T-helper 1 cell treated with Interleukin-12 subunit alpha and Interleukin-12 subunit beta and Interleukin-4 antibody, amounts not matched to agents 30 μg/mL and 1 μg/mL, for 36 hours (primary cell): ENCODE data around the gene CRHR1.
"Not testable (repeated sequence)": the region's sequence is repeated elsewhere in the genome, so short reads cannot be mapped to it uniquely, and the experiment has no call there.

ENCODE experiments used
- H3K27ac Mint-ChIP-seq: one replicate; pipeline ENCODE4 v1.8.0; 2021; ENCODE audit warnings: mild to moderate bottlenecking, mixed read lengths
- H3K27me3 Mint-ChIP-seq: one replicate; pipeline ENCODE4 v1.8.0; 2021; ENCODE audit warnings: low read depth, mixed read lengths
- H3K36me3 Mint-ChIP-seq: one replicate; pipeline ENCODE4 v1.8.0; 2021; ENCODE audit warnings: low read depth, mixed read lengths
- H3K4me1 Mint-ChIP-seq: one replicate; pipeline ENCODE4 v1.8.0; 2021; ENCODE audit warnings: low read depth, mixed read lengths
- H3K4me3 Mint-ChIP-seq: one replicate; pipeline ENCODE4 v1.8.0; 2021; ENCODE audit warnings: mild to moderate bottlenecking, moderate library complexity, mixed read lengths
- H3K9me3 Mint-ChIP-seq: one replicate; pipeline ENCODE4 v1.8.0; 2021; ENCODE audit warnings: mixed read lengths

CRHR1 gene

DNA sequence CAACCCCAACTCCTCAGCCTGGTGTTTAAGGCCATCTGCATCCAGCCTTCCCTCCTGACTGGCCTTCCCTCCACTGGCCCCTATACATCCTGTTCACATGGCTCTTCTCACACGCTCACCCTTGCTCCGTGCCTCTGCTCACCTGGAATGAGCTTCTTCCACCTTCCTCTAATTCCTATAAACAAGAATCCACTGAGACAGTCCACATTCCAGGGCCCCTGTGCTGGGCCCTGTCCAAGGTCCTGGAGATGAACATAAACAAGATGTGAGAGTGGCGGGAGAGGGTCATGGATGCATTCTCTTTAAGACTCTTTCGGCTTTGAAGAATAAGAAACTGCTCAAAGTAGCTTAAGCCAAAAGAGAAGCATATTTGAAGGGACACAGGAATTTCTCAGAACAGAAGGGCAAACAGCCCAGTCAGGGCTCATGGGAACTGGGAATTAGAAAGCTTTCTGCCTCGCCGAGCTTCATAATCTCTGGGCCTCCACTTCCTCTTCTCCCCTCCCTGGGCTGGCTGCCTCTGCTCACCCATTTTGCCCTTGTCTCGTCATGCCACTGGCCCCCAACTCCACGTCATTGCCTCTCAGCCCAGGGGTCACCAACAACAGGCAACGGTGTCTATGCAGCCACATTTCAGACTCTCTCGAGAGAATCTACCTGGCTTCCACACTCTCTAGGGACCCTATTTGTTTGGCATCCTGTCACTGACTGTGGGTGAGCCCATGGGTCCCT, 74.0 kb downstream of the CRHR1 start:
- Mint-ChIP-seq H3K4me3 (no peak overlapping the region), H3K27ac (no peak overlapping the region), H3K9me3 (no peaks in the 10 kb centered on the region), H3K4me1 (no peaks in the 10 kb centered on the region), H3K36me3 (no peaks in the 10 kb centered on the region), H3K27me3 (peaks cover 14% of the 10 kb centered on the region)

DNA sequence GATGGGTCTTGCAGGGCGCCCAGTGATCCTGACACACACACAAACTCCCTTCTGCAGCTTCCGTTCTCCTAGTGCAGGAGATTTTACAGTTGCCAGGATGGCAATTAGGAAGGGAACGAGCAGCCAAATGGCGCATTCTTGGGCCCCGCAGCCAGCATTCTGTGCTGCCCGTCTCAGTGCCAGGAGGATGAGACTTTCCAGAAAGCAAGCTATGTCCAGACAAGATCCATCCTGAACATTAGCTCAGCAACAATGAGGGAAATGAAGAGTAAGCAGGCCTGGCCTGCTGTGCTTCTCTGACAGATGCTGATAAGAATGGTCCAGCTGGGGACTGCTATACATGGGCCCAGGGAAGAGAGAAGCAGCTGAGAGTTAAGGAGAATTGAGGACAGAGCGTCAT, 77.0 kb downstream of the CRHR1 start:
- peaks cover 27% of the 10 kb centered on the region for H3K27me3 Mint-ChIP-seq

DNA sequence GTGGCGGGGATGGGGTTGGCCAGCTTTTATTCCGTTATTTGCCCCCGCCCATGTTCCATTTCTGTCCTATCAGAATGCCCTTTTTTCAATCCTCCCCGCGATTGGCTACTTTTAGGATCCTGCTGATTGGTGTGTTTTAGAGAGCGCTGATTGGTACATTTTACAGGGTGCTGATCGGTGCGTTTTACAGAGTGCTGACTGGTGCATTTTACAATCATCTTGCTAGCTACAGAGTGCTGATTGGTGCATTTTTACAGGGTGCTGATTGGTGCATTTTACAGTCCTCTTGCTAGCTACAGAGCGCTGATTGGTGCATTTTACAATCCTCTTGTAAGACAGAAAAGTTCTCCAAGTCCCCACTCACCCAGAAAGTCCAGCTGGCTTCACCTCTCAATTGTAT, 78.0 kb downstream of the CRHR1 start:
- not testable (repeated sequence) for H3K27ac Mint-ChIP-seq, H3K4me3 Mint-ChIP-seq, H3K36me3 Mint-ChIP-seq, H3K9me3 Mint-ChIP-seq
- Mint-ChIP-seq H3K4me1 (peaks cover 10% of the 10 kb centered on the region), H3K27me3 (peaks cover 27% of the 10 kb centered on the region)

More for the DNA sequence above, 77.0 kb downstream of the CRHR1 start:
- H3K27ac Mint-ChIP-seq = no peak overlapping the region
- no peak overlapping the region for H3K4me3 Mint-ChIP-seq
- H3K36me3 Mint-ChIP-seq = no peaks in the 10 kb centered on the region
- H3K4me1 Mint-ChIP-seq = peaks cover 10% of the 10 kb centered on the region
- no peaks in the 10 kb centered on the region for H3K9me3 Mint-ChIP-seq

DNA sequence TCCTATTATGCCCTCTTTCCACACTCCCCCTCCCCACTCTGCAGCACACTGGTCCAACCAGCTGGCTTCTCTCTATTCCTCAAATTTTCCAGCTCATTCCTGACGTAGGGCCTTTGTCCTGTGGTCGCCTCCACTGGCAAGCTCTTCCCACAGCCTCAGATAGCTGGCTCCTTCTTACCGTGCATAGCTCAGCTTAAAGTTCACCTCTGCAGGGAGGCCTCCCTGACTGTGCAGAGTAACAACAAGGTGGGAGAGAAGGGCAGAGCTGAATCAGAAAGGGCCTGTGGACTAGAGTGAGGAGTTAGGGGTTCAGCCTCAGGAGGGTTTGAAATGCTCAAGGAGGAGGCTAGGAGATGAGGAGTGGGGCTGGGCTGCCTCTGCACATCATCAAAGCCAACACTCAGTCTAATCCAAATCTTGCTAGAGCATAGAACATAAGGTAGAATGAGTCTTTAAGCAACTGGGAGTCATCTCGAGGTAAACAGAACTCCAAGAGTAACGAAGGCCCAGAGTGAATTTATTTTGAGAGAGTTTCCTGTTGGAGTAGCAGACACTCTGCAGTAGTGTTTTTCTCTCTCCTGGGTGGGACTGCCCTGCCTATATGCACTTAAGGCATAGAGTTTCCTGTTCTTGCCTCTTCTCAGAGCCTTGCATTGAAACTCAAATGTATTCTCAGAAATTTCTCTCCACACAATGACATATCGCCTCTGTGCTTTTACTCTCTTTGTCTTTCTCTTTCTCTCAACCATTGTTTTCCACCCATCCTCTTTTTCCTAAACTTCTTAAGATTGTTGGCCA, 79.9 kb downstream of the CRHR1 start:
- Mint-ChIP-seq H3K36me3 (no peaks in the 10 kb centered on the region), H3K4me1 (peaks cover 19% of the 10 kb centered on the region), H3K4me3 (peak overlapping the region; percentile 27), H3K27ac (peak overlapping the region; percentile 27), H3K9me3 (no peaks in the 10 kb centered on the region), H3K27me3 (peaks cover 20% of the 10 kb centered on the region)

DNA sequence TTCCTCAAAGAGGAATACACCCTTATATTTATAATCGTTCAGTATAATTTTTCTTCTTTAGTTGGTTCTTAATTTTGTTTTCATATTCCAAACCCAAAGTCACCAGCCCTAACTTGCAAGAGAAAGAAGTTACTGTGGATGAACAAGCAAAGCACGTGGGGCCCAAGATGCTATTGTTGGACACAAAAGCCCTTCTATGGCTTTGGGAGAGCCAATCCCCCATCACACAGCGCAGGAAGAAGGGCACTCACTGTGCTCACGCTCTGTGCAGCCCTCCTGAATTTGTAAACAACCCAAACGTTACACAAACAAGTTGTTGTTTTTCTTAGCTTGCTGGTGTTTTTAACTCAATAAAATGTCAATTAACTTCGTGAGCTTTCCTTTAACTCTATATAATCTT, 83.1 kb downstream of the CRHR1 start:
- Mint-ChIP-seq H3K36me3 (no peaks in the 10 kb centered on the region), H3K27me3 (peaks cover 17% of the 10 kb centered on the region)

DNA sequence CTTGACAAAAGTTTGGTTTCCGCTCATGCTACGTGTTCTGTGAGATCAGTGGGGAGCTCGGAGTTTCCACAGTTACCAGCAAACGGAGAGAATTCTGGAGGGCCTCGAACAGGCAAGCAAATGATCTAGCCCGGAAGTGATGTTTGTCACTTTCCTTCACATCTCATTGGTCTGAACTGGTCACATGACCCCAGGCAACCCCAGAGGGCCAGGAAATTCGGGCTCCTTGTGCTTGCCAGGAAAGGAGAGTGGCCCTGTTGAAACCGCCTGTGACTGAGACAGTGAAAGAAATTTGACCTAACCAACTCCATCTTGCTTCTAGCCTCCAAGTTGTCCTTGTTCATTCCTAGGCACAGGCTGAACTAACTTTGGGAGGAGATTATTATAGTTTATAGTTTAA, 83.6 kb downstream of the CRHR1 start:
- no peaks in the 10 kb centered on the region for H3K36me3 Mint-ChIP-seq
- H3K9me3 Mint-ChIP-seq = no peaks in the 10 kb centered on the region
- H3K4me3 Mint-ChIP-seq = no peak overlapping the region
- peaks cover 17% of the 10 kb centered on the region for H3K27me3 Mint-ChIP-seq
- peaks cover 19% of the 10 kb centered on the region for H3K4me1 Mint-ChIP-seq
- no peak overlapping the region for H3K27ac Mint-ChIP-seq

More for the DNA sequence above, 83.1 kb downstream of the CRHR1 start:
- Mint-ChIP-seq H3K9me3 (no peaks in the 10 kb centered on the region), H3K4me1 (peaks cover 19% of the 10 kb centered on the region), H3K27ac (no peak overlapping the region), H3K4me3 (no peak overlapping the region)

DNA sequence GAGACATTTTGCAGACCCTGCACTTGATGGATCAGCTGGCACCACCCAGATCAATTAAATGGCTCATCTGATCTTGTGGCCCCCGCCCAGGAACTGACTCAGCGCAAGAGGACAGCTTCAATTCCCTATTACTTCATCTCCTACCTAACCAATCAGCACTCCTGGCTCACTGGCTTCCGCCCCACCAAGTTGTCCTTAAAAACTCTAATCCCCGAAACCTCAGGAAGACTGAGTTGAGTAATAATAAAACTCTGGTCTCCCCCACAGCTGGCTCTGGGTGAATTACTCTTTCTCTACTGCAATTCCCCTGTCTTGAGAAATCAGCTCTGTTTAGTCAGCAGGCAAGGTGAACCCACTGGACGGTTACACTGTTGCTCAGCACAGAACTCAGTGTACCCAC, 84.2 kb downstream of the CRHR1 start:
- no peaks in the 10 kb centered on the region for H3K9me3 Mint-ChIP-seq
- no peak overlapping the region for H3K4me3 Mint-ChIP-seq
- no peak overlapping the region for H3K27ac Mint-ChIP-seq
- no peaks in the 10 kb centered on the region for H3K36me3 Mint-ChIP-seq
- H3K4me1 Mint-ChIP-seq = peaks cover 19% of the 10 kb centered on the region
- H3K27me3 Mint-ChIP-seq = peaks cover 17% of the 10 kb centered on the region

DNA sequence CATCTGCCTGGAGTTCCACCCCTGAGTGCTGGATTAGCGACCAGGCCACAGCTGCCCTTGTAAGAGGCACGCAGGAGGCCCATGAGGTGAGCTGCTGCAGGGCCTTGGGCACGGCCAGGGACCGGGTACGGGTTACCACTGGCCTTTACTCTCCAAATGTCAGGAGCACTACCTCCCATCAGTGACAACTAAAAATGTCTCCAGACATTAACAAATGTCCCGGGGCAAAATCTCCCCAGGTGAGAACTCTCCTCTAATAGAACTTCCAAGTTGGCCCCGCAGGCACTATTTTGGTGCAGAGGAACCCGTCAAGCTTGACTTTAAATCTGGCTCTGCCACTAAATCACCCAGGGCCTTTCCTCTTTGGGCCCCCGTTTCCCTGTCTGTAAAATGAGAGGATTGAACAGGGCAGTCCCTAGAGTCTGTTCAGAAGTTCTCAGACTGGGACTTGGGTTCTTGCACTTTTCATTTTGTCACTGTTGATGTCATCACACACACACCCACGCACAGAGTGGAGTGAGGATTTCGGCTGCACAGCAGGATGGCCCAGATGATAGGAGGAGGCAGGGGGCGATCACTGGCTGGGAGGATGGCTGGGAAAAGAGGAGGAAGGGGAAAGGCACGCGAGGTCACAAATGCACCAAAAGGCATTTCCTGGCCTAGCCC, 85.7 kb downstream of the CRHR1 start:
- Mint-ChIP-seq H3K27ac (no peak overlapping the region), H3K4me1 (peaks cover 17% of the 10 kb centered on the region), H3K9me3 (no peaks in the 10 kb centered on the region), H3K27me3 (peaks cover 10% of the 10 kb centered on the region), H3K36me3 (no peaks in the 10 kb centered on the region), H3K4me3 (no peak overlapping the region)

DNA sequence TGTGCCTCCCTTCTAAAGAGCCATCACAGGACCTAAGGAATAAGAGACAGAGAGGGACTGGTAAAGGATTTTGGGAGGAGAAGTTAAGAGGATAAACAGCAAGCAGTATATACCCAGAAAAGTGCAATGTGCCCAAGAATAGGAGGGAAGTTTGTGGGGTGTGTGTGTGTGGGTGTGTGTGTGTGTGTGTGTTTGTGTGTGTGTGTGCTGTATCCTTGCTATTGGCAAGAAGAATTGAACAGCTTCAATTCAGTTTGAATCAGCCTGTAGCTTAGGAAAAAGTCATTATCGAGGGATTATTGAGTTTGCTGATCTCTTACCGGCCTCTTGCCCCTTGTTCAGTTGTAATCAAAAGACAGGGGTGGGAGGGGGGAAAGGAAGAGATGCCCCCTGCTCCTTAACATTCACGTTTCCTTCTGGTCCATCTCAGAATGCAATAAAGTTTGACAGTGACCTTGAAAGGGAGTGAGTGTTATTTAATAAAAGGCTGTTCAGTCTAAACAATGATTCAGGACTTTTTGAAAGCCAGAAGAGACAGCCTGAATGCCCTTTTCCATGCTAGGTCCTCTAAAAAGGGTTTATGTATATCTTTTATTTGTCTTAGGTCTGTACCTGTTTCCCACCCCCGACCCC, 86.3 kb downstream of the CRHR1 start:
- no peak overlapping the region for H3K4me3 Mint-ChIP-seq
- H3K27me3 Mint-ChIP-seq = peaks cover 6% of the 10 kb centered on the region
- H3K9me3 Mint-ChIP-seq = no peaks in the 10 kb centered on the region
- H3K4me1 Mint-ChIP-seq = peaks cover 15% of the 10 kb centered on the region
- no peak overlapping the region for H3K27ac Mint-ChIP-seq
- H3K36me3 Mint-ChIP-seq = no peaks in the 10 kb centered on the region

DNA sequence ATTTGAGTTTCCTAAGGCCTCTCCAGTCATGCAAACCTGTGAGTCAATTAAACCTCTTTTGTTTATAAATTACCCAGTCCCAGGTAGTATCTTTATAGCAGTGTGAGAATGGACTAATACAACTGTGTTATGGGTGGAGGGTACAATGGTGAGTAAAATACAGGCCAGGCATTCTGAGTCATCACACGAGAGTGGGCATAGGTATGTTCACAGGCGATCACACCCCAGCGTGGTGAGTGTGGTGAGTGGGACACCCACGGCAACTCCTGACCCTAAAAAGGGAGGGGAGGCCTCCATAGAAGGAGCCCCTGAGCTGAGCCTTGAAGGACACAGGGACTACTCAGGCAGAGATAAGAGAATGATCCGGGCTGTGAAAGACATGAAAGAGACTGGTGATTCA, 87.6 kb downstream of the CRHR1 start:
- Mint-ChIP-seq H3K4me3 (no peak overlapping the region), H3K36me3 (no peaks in the 10 kb centered on the region), H3K27me3 (peaks cover 8% of the 10 kb centered on the region), H3K9me3 (no peaks in the 10 kb centered on the region), H3K4me1 (peaks cover 15% of the 10 kb centered on the region), H3K27ac (no peak overlapping the region)

DNA sequence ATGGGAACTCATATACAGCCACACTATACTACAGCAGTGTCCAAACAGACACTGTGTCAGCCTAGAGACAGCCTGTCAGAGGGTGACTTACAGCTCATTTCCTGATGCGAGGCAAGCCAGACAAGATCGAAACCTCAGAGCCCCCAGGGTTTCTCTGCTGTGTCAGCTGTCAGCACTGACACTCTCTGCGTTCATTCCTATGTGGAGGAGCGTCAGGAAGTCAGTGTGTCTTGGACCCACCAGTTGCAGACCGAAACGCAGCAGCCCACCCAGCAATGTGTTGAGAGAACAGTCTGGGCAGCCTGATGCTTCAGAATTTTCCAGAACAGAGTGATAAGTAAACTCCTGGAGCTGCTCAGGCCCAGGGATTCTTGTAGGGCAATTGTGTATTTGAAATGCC, 89.6 kb downstream of the CRHR1 start:
- Mint-ChIP-seq H3K4me3 (peak overlapping the region; percentile 66), H3K4me1 (peaks cover 6% of the 10 kb centered on the region), H3K36me3 (no peaks in the 10 kb centered on the region), H3K9me3 (no peaks in the 10 kb centered on the region), H3K27ac (peak overlapping the region; percentile 73), H3K27me3 (peaks cover 14% of the 10 kb centered on the region)

DNA sequence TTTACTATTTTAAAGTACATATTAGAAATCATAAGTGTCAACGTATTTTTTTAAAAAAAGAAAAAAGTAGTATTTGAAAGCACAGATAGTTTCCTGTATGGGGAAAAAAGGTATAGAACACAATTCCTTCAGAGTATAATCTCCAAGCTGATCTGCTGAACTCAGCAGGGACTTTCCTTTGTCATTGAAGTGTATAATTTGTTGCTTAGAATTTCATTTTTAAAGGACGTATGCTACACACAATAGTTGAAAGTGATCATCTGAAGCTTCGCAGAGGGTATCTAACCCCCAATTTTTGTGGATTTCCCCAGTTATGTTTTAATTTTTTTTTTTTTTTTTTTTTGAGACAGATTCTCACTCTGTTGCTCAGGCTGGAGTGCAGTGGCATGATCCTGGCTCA, 90.0 kb downstream of the CRHR1 start:
- no peak overlapping the region for H3K4me3 Mint-ChIP-seq
- H3K4me1 Mint-ChIP-seq = peaks cover 6% of the 10 kb centered on the region
- H3K9me3 Mint-ChIP-seq = no peaks in the 10 kb centered on the region
- no peak overlapping the region for H3K27ac Mint-ChIP-seq
- peaks cover 14% of the 10 kb centered on the region for H3K27me3 Mint-ChIP-seq
- no peaks in the 10 kb centered on the region for H3K36me3 Mint-ChIP-seq

DNA sequence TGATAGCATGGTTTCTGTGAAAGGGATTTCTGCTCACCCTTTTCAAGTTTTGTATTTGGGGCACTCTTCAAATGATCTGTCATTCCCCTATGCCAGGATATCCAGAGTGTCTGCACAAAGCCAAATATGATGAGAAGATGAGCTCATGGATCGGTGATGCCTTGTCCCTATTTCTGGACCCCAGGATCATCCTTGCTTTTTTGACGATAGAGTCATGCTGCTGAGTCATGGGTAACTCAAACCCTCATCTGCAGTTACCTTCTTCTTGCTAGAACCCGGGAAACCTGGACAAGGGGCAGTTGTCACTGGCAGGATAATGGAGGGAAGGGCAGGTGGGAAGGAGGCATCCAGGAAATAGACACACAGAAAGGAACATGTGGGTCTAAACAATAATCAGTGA, 92.4 kb downstream of the CRHR1 start:
- H3K36me3 Mint-ChIP-seq = no peaks in the 10 kb centered on the region
- peaks cover 21% of the 10 kb centered on the region for H3K27me3 Mint-ChIP-seq
- H3K4me3 Mint-ChIP-seq = no peak overlapping the region
- H3K9me3 Mint-ChIP-seq = no peaks in the 10 kb centered on the region
- no peak overlapping the region for H3K27ac Mint-ChIP-seq
- H3K4me1 Mint-ChIP-seq = peaks cover 6% of the 10 kb centered on the region

DNA sequence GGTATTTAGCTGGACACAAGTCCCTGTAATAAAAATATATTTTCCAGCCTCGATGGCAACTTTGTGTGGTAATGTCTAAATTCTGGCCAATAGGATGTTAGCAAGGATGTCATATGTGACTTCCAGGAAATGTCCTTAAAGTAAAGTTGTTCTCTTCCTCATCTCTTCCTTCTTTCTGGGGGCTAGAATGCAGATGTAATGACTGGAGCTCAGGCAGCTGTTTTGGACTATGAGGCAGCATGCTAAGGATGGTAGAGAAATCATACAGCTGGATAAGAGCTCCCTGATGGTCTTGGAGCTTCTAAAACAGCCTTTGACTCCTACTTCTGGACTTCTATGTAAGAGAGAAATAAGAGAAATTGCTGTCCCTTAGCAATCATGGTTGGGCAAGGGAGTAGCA, 93.3 kb downstream of the CRHR1 start:
- Mint-ChIP-seq H3K27me3 (peaks cover 27% of the 10 kb centered on the region), H3K4me3 (no peak overlapping the region), H3K27ac (no peak overlapping the region), H3K36me3 (no peaks in the 10 kb centered on the region), H3K9me3 (no peaks in the 10 kb centered on the region), H3K4me1 (peaks cover 8% of the 10 kb centered on the region)
